Pancreas (tissue), 10 donors: Measurements from ENCODE around the gene NKX2-4. TPM values are rescaled to one million over a fixed set of nuclear protein-coding genes. Genes with fewer than 3 reads are reported as not detected.
"Not testable (repeated sequence)": the region's sequence is repeated elsewhere in the genome, so short reads cannot be mapped to it uniquely, and the experiment has no call there.

Experiments
- ATAC-seq, 4 donors: fragments of 200-7000 bp; cut with Tn5 transposase; one replicate each; pipeline versions ENCODE4 v1.8.0 to v1.9.1; 2020; ENCODE audit warnings: mild to moderate bottlenecking in 4 of 4, moderate library complexity in 4 of 4
- DNase-seq, 6 donors: peaks; one replicate each; pipeline ENCODE4 v3.0.0-alpha.2; 2020
- FAIRE-seq: peaks from 2 replicates; lab custom pipeline; 2012; peaks lifted over from hg19 to GRCh38; lab: Jason Lieb, UNC
- H3K27ac ChIP-seq, 4 donors: fragments of 200-600 bp; sonication (generic); 1 replicate in 3 of 4; 2 replicates in 1 of 4; pipeline versions ENCODE4 v1.5.0 to v1.8.0; 2020
- H3K27me3 ChIP-seq, 4 donors: fragments of 200-600 bp; one replicate each; pipeline ENCODE4 v1.8.0; 2021
- H3K36me3 ChIP-seq, 3 donors: fragments of 200-600 bp; sonication (generic) in 1 of 3; one replicate each; pipeline versions ENCODE4 v1.5.0 to v1.8.0; 2020 to 2021
- H3K4me1 ChIP-seq, 3 donors: fragments of 200-600 bp; one replicate each; pipeline ENCODE4 v1.8.0; 2021
- H3K4me3 ChIP-seq, 4 donors: fragments of 200-600 bp; sonication (generic) in 2 of 4; one replicate each; pipeline versions ENCODE4 v1.5.0 to v1.8.0; 2020 to 2021
- H3K9me3 ChIP-seq, 4 donors: fragments of 200-600 bp; one replicate each; pipeline ENCODE4 v1.8.0; 2021
- CTCF ChIP-seq, 4 donors: fragments of 200-600 bp; sonication (generic) in 3 of 4; IDR thresholded peaks; one replicate each; pipeline versions ENCODE4 v1.5.0 to v1.8.0; 2021; ENCODE audit warnings: antibody characterized with exemption in 4 of 4
- WGBS, 2 donors: extraction: QIAGEN DNeasy Blood & Tissue Kit; methylation state at CpG; one replicate each; pipeline ENCODE4 v1.1.7; 2013; 5-methylcytosine and 5-hydroxymethylcytosine counted together
- intact Hi-C, 3 donors: fragments of 100-400 bp; cut with DNase I; formaldehyde crosslinking; loops; one replicate each; pipeline versions ENCODE4 v1.11.1 to v1.14.2; 2022
- polyA plus RNA-seq, 2 donors: library from polyadenylated mRNA; stranded (reverse); fragments of 200-250 nt; gene quantifications; one replicate each; pipeline ENCODE4 v1.2.3, GENCODE V29; 2013
- total RNA-seq, 6 donors: library from RNA; stranded (reverse); fragmentation: NEBNext Ultra II Directional in 4 of 6; extraction: Animal tissue kit (Norgen Biotek cat#: 25700) in 4 of 6; gene quantifications; one replicate each; pipeline versions ENCODE4 v1.2.1 to v1.2.4, GENCODE V29; 2021 to 2023
- donor health status: healthy with polysubstance abuse.
- donor health status: DM: no; HTN: no; CAD: no; lungs with moderate emphysema.
- donor health status: DM: no; HTN: no; CAD: no.
- donor health status: control.
- donor health status: control.
- donor health status: Bipolar disorder and iron deficiency.
- donor health status: DM: yes; HTN: yes; CAD: no.
- donor health status: DM: no; HTN: no; CAD: no.
- donor health status: DM: no; HTN: no; CAD: no.
- donor health status: DM: yes; HTN: yes; CAD: no.

NKX2-4 gene
- total and polyA plus RNA-seq, 8 donors: not detected

GRCh38 chr20:21421601-21422236 is 24.4 kb upstream of the NKX2-4 start:
- Histone ChIP-seq H3K27ac (no peak overlapping the region), H3K36me3 (no peaks in the 10 kb centered on the region), H3K9me3 (no peaks in the 10 kb centered on the region), H3K4me3 (no peak overlapping the region), H3K27me3 (no peaks in the 10 kb centered on the region), H3K4me1 (no peaks in the 10 kb centered on the region)
- no peak for TF ChIP-seq CTCF (IDR thresholded peaks at IDR 0.05)
- FAIRE-seq (no peak), ATAC-seq (no peak), DNase-seq (no peak)
- WGBS, 2 donors: 77 to 86% methylated on average over 4 of the region's 4 CpGs
- intact Hi-C loops: no loop called here

GRCh38 chr20:21419147-21419546 is 21.8 kb upstream of the NKX2-4 start:
- FAIRE-seq: not testable (repeated sequence)

GRCh38 chr20:21413996-21414395 is 16.7 kb upstream of the NKX2-4 start:
- 26 to 33% methylated on average over 3 of the region's 3 CpGs for WGBS, 2 donors
- FAIRE-seq, DNase-seq, intact Hi-C loops, H3K9me3 ChIP-seq, H3K36me3 ChIP-seq, H3K4me1 ChIP-seq, H3K27ac ChIP-seq, H3K4me3 ChIP-seq, ATAC-seq, H3K27me3 ChIP-seq: not testable (repeated sequence)

More at GRCh38 chr20:21419147-21419546, 21.8 kb upstream of the NKX2-4 start:
- intact Hi-C loops, H3K9me3 ChIP-seq, H3K27me3 ChIP-seq, H3K4me1 ChIP-seq, ATAC-seq, DNase-seq, H3K36me3 ChIP-seq, H3K27ac ChIP-seq, H3K4me3 ChIP-seq: not testable (repeated sequence)
- WGBS, 2 donors: 50 to 58% methylated on average over 2 of the region's 2 CpGs

- intact Hi-C loops: no loop called here
- Histone ChIP-seq H3K27ac (no peak overlapping the region), H3K4me1 (no peaks in the 10 kb centered on the region), H3K27me3 (no peaks in the 10 kb centered on the region), H3K9me3 (peaks cover 0 to 4% (median 0%) of the 10 kb centered on the region in 4 donors), H3K4me3 (no peak overlapping the region), H3K36me3 (no peaks in the 10 kb centered on the region)
- FAIRE-seq (no peak), DNase-seq (no peak), ATAC-seq (no peak)
- no peak for TF ChIP-seq CTCF (IDR thresholded peaks at IDR 0.05)
These were observed 14.4 kb upstream of the NKX2-4 start for GRCh38 chr20:21411725-21412124.

GRCh38 chr20:21399005-21399475 is 1.7 kb upstream of the NKX2-4 start:
- H3K9me3 ChIP-seq: no peaks in the 10 kb centered on the region
- H3K27ac ChIP-seq: no peak overlapping the region
- no peak overlapping the region for H3K4me3 ChIP-seq
- WGBS, 2 donors: 21 to 37% methylated on average over 5 of the region's 5 CpGs
- H3K4me1 ChIP-seq: peaks cover 0 to 3% (median 0%) of the 10 kb centered on the region in 3 donors
- no peak for DNase-seq
- no peak for ATAC-seq
- peaks cover 6 to 77% (median 17%) of the 10 kb centered on the region in 4 donors for H3K27me3 ChIP-seq
- FAIRE-seq: no peak
- TF ChIP-seq CTCF (IDR thresholded peaks at IDR 0.05): no peak
- intact Hi-C loops: no loop called here
- H3K36me3 ChIP-seq: no peaks in the 10 kb centered on the region
